ENCODE measurements around the gene STK32C.

- TF ChIP-seq POLR2AphosphoS5 (IDR thresholded peaks at IDR 0.05; ENCODE audit: borderline replicate concordance, low read depth, low read length), result no peak
- no peak for TF ChIP-seq EZH2 (IDR thresholded peaks at IDR 0.05)
- no peak for TF ChIP-seq FOXP2 (optimal IDR thresholded peaks at IDR 0.05; ENCODE audit: control extremely low read depth, extremely low read length, insufficient read depth)
Measured at GRCh38 chr10:132204078-132204780, 103.5 kb downstream of the STK32C start.

Data from SK-N-MC (cell line).